ENCODE measurements around the gene CER1.

The CER1 gene

DNA sequence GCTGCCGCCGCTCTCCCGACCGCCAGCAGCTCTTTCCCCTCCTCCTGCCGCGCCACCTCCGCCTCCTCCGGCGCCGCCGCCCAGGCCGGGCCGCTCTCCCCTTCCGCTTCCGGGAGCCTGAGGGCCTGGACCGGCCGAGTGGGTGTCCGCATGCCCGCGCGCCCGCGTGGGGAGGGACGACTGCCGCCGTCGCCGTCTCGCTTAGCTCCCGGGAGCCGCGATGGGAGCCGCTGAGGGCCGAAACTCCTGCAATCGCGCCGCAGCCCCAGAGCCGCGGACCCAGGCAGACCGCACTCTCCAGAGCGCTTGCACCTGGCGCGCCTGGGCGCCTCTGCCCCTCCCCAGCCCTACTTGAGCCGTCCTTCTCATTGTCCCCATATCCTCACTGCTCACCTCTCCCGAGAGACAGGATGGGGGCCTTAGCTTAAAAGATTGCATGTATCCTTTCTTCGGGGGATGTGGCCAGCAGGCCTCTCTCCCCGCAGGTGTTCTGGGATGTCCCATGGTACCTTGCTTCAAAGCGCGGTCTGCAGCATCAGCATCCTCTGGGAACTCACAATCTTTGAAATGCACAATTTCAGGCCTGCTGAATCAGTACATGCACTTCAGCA is 29.2 kb downstream of the CER1 start, which contains the start of gene ZDHHC21 (continued):
- TF ChIP-seq KLF8 (tag by site-specific recombination; IDR thresholded peaks at IDR 0.05) = peak; percentile 59; the same call in 1 of the 2 replicates
- 0 out of 2 replicates have a peak, but pooled peaks have one; percentile 2 for TF ChIP-seq ZNF146 (tag by site-specific recombination; IDR thresholded peaks at IDR 0.05)
- TF ChIP-seq GLIS1 (tag by site-specific recombination; IDR thresholded peaks at IDR 0.05) = peak; percentile 28; the same call in 1 of the 2 replicates
- TF ChIP-seq GLIS2 (tag by site-specific recombination; IDR thresholded peaks at IDR 0.05) = peak; percentile 60; the same call in 1 of the 2 replicates

DNA sequence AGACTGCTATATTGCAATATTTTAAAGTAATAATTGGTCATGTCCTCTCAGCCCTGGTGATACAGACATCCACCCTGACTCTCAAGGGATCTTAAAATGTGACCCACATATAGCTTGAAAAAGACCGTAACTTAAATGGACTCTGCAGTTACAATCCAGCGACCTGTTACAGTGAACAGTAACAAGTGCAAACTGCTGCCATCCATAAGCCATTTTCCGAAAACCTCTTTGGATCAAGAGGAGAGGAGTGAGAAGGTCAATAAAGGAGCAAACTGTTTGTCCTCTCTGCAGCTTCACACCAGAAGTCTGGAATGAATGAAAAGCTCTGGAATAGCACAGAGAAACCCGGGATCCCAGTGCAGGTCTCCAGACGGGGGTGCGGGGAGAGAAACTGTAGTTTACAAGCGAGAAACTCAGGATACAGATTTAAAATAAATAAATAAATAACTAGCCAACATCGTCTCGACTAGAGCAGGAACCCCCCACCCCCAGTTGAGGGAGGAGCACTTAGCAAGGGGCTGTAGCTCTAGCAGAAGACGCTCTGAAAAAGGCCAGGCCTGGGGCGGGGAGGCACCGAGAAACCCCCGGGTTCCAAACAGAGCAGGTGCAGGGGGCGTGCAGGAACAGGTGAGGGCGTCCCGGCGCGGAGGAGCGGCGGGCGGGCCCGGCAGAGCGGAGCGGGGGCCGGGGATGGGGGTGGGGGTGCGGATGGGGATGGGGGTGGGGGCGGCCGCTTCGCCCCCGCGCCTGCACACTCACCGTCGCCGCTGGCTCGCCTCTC is 29.9 kb downstream of the CER1 start:
- H3K9me3 ChIP-seq (ENCODE audit: control insufficient read depth, insufficient read depth, low read depth, low read length) = no peaks in the 10 kb centered on the region
- peaks cover 7% of the 10 kb centered on the region; the same call in 1 of the 2 replicates for H3K4me1 ChIP-seq (ENCODE audit: control insufficient read depth, insufficient read depth, low read length)
- peak overlapping the region; percentile 89 for H3K27ac ChIP-seq (ENCODE audit: extremely low read depth, low read depth, low read length)
- POLR2A ChIA-PET = interaction anchor here (0.5 to 1.3 kb wide), 4 partner anchors 30 to 114 kb away, joined by 3 to 6 read pairs (median 4); partner anchors contain the start of gene CER1
- peak overlapping the region; percentile 93 for H3K4me3 ChIP-seq (ENCODE audit: low read depth, low read length)
- H3K36me3 ChIP-seq (ENCODE audit: control insufficient read depth in 2 of 2, insufficient read depth in 1 of 2, low read length in 2 of 2) = peaks cover 0 to 16% of the 10 kb centered on the region in 2 experiments; a peak in 1 of 3 replicates
- CTCF ChIA-PET = interaction anchor here (0.5 to 1.2 kb wide), 6 partner anchors 31 to 428 kb away, joined by 3 to 6 read pairs (median 3); no protein-coding TSS in a partner anchor
- TF ChIP-seq ZNF610 (tag by site-specific recombination; IDR thresholded peaks at IDR 0.05; ENCODE audit: borderline replicate concordance) (no peak), ZBTB1 (tag by site-specific recombination; IDR thresholded peaks at IDR 0.05) (no peak), ZNF10 (tag by site-specific recombination; IDR thresholded peaks at IDR 0.05) (peak; percentile 35; the same call in 1 of the 2 replicates), ZNF211 (tag by site-specific recombination; IDR thresholded peaks at IDR 0.05; ENCODE audit: low read depth) (no peak), SCRT2 (tag by site-specific recombination; IDR thresholded peaks at IDR 0.05) (peak; percentile 96), ZFP3 (tag by site-specific recombination; IDR thresholded peaks at IDR 0.05; ENCODE audit: low read depth) (no peak), EGR2 (tag by site-specific recombination; IDR thresholded peaks at IDR 0.05; ENCODE audit: low read depth) (no peak), ZNF354C (tag by site-specific recombination; IDR thresholded peaks at IDR 0.05; ENCODE audit: borderline replicate concordance, low read depth) (no peak), ZNF747 (tag by site-specific recombination; IDR thresholded peaks at IDR 0.05) (no peak), MYNN (tag by site-specific recombination; IDR thresholded peaks at IDR 0.05; ENCODE audit: borderline replicate concordance) (no peak), ZNF169 (tag by site-specific recombination; IDR thresholded peaks at IDR 0.05) (no peak), ZNF175 (tag by site-specific recombination; IDR thresholded peaks at IDR 0.05) (no peak), SP3 (tag by site-specific recombination; IDR thresholded peaks at IDR 0.05) (no peak), ZBTB17 (tag by site-specific recombination; IDR thresholded peaks at IDR 0.05) (no peak), ZNF341 (tag by site-specific recombination; IDR thresholded peaks at IDR 0.05; ENCODE audit: low read depth) (peak; percentile 32; the same call in 1 of the 2 replicates), KLF16 (tag by site-specific recombination; IDR thresholded peaks at IDR 0.05) (no peak), ZNF324 (tag by site-specific recombination; IDR thresholded peaks at IDR 0.05) (no peak)
- TF ChIP-seq, protein P1, sequence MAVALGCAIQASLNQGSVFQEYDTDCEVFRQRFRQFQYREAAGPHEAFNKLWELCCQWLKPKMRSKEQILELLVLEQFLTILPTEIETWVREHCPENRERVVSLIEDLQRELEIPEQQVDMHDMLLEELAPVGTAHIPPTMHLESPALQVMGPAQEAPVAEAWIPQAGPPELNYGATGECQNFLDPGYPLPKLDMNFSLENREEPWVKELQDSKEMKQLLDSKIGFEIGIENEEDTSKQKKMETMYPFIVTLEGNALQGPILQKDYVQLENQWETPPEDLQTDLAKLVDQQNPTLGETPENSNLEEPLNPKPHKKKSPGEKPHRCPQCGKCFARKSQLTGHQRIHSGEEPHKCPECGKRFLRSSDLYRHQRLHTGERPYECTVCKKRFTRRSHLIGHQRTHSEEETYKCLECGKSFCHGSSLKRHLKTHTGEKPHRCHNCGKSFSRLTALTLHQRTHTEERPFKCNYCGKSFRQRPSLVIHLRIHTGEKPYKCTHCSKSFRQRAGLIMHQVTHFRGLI (tag by site-specific recombination; IDR thresholded peaks at IDR 0.05) = no peak
- TF ChIP-seq, protein P2, sequence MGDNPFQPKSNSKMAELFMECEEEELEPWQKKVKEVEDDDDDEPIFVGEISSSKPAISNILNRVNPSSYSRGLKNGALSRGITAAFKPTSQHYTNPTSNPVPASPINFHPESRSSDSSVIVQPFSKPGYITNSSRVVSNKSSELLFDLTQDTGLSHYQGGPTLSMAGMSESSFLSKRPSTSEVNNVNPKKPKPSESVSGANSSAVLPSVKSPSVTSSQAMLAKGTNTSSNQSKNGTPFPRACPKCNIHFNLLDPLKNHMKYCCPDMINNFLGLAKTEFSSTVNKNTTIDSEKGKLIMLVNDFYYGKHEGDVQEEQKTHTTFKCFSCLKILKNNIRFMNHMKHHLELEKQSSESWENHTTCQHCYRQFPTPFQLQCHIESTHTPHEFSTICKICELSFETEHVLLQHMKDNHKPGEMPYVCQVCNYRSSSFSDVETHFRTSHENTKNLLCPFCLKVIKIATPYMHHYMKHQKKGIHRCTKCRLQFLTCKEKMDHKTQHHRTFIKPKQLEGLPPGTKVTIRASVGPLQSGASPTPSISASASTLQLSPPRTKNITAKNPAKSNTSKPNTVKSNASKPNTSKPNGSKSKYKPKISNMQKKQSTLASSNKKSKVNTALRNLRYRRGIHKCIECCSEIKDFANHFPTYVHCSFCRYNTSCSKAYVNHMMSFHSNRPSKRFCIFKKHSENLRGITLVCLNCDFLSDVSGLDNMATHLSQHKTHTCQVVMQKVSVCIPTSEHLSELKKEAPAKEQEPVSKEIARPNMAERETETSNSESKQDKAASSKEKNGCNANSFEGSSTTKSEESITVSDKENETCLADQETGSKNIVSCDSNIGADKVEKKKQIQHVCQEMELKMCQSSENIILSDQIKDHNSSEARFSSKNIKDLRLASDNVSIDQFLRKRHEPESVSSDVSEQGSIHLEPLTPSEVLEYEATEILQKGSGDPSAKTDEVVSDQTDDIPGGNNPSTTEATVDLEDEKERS (tag by site-specific recombination; IDR thresholded peaks at IDR 0.05) = no peak
- TF ChIP-seq, protein P3, sequence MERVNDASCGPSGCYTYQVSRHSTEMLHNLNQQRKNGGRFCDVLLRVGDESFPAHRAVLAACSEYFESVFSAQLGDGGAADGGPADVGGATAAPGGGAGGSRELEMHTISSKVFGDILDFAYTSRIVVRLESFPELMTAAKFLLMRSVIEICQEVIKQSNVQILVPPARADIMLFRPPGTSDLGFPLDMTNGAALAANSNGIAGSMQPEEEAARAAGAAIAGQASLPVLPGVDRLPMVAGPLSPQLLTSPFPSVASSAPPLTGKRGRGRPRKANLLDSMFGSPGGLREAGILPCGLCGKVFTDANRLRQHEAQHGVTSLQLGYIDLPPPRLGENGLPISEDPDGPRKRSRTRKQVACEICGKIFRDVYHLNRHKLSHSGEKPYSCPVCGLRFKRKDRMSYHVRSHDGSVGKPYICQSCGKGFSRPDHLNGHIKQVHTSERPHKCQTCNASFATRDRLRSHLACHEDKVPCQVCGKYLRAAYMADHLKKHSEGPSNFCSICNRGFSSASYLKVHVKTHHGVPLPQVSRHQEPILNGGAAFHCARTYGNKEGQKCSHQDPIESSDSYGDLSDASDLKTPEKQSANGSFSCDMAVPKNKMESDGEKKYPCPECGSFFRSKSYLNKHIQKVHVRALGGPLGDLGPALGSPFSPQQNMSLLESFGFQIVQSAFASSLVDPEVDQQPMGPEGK (tag by site-specific recombination; IDR thresholded peaks at IDR 0.05) = 0 out of 2 replicates have a peak, but pooled peaks have one; percentile 8
- TF ChIP-seq, protein P4, sequence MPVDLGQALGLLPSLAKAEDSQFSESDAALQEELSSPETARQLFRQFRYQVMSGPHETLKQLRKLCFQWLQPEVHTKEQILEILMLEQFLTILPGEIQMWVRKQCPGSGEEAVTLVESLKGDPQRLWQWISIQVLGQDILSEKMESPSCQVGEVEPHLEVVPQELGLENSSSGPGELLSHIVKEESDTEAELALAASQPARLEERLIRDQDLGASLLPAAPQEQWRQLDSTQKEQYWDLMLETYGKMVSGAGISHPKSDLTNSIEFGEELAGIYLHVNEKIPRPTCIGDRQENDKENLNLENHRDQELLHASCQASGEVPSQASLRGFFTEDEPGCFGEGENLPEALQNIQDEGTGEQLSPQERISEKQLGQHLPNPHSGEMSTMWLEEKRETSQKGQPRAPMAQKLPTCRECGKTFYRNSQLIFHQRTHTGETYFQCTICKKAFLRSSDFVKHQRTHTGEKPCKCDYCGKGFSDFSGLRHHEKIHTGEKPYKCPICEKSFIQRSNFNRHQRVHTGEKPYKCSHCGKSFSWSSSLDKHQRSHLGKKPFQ (tag by site-specific recombination; IDR thresholded peaks at IDR 0.05) = peak; percentile 37; the same call in 1 of the 2 replicates
